Stimulated activated CD4-positive, alpha-beta T cell treated with anti-CD3 and anti-CD28 coated beads, TNF-alpha, amount 100 ng/mL, for 48 hours (primary cell): ENCODE measurements around the gene MAD2L1.

Experiments
- DNase-seq, 3 donors: peaks; one replicate each; pipeline ENCODE4 v3.0.0-alpha.2; 2020; ENCODE audit warnings: low read depth in 3 of 3

The MAD2L1 gene

DNA sequence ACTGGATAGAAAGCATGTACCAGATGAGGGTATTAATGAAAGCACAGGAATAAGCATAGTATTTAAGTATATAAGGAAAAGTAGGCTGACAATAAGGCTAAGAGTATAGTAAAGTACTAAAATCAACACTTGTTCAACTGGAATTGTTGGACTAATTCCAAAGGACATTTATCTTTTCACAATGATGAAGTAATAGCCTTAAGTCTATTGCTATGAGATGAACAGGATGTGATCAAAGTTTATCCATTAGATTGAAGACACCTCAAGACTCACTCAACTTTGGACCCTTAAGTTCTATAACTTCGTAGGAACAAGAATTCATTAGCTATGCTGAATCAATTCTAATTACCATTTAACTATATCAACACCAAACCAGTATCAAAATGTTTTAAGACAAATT lies 7.6 kb downstream of the MAD2L1 start:
- DNase-seq = no peak

GRCh38 chr4:120057416-120057815 lies 9.2 kb downstream of the MAD2L1 start:
- no peak for DNase-seq

DNA sequence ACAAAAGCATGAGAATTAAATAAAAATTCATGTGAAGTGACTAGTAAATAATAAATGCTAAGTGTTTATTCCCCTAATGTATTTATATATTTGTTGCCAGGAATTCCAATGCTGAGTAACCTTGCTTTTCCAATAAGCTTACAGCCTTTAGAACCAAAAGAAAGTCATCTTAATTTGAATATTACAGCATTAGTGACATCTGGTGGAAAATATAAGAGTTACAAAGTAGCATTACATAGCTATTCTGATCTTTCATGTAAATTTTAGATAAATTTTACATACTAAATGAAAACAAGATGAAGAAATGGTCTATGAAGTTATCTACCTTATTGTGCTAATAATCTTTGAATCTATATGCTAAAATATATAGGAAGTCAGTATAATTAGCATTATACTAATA lies 10.4 kb downstream of the MAD2L1 start:
- DNase-seq = no peak

GRCh38 chr4:120055795-120056194 lies 10.9 kb downstream of the MAD2L1 start:
- no peak for DNase-seq

- DNase-seq = no peak
Measured at GRCh38 chr4:120055162-120055561, 11.5 kb downstream of the MAD2L1 start.

DNA sequence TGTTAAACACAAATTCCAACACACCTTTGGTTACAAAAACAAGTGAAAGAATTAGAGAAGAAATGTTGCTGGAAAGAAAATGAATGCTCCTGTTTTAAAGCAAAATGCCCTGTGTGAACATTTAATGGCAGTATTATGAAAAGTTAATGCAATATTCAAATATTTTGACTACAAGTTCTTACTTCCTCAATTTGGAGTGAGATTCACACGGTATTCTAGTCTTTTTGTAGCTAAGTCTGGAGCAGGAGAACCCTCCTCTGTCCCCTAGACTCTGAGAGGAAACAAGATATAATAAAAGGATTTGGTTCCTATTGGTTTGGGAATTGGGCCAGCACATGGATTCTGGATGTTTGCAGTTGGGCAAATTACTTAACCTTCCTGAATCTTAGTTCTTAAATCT lies 12.7 kb downstream of the MAD2L1 start:
- DNase-seq = no peak

GRCh38 chr4:120052856-120053255 lies 13.8 kb downstream of the MAD2L1 start:
- DNase-seq = no peak

DNA sequence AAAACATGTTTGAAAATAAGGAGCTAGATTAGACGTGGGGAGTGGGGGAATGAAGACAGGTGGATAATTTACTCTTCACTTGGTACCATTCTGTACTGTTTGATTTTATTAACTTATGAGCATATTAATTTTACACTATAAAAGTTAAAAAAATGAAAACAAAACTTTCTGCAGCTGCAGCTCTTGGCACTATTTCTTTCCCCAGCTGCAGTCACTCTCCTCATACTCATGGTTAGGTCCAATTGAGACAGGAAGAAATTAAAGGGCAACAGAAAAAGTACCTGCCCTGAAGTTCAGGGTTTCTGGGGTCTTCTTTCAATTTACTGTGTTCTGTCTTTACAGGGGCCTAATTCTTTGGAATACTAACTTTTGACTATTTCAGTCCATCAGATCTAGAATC lies 15.4 kb downstream of the MAD2L1 start:
- no peak for DNase-seq

DNA sequence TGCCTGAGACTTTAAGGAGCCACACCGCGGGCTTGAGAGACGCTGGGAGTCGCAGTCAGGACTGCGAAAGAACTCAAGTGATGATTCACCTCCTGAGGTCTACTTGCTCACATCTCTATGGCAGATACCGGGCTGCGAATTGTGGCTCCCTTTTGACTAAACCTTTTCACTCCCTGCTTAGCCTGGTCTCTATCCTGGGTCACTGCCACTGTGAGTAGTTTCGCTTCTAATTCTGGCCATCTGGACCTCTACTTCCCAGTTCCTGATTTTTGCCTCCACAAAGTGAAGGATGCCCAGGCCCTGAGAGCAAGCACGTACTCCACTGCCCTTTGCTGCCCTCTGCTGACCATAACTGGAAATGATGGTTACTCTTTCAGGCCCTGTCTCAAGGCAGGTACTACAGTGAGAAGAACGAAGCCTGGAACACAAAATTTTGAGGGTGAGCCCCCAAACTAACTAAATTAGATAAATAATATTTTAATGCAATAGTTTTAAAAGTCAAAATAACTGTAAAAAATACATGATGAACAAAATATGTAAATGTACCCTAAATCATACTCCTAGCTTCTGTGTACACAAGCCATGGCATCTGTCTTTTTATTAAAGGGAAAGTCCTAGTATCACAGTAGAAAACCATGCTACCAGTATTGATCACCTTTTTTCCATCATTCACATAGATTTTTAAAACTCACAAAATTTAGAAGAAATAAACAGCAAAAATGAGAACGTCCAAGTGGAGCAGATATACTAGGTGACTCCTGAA lies 16.7 kb downstream of the MAD2L1 start:
- DNase-seq = peak; percentile 28 to 65 (median 64)

- no peak for DNase-seq
Measured at GRCh38 chr4:120043828-120044227, 22.8 kb downstream of the MAD2L1 start.

DNA sequence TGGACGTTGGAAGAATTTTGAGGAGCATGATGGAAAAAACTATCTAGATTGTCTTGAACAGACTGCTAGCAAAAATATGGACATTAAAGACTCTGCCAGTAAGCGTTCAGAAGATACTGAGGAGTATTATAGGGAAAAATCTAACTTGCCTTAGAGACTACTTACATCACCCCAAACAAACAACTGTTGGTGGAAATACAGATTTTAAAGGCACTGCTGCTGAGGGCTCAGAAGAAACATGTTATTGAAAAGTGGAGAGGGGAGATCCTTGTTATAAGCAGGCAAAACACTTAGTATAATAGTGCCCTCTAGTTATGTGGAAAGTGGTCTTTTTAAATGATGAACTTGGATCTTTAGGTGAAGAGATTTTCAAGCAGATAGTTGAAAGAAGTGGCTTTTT lies 29.2 kb downstream of the MAD2L1 start:
- no peak for DNase-seq

DNA sequence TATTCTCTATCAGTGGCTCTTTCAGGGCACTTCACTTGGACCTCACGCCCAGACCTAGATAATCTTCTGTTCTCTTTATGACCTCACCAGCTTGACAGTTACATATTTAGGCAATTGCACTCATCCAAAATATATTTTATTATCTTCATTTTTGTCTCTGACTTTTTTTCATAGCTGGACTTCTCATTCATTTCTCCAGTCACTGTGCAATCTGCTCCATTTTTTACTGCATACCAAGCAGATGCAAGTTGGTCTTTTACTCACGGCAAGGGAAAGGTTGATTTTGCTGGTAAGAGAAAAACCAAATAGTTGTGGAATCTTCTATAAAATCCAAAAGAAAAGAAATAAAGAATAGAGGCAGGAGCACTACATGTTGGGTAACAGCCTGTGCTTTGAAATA lies 31.7 kb downstream of the MAD2L1 start:
- no peak for DNase-seq

- DNase-seq = no peak
Measured at GRCh38 chr4:120026853-120027252, 39.8 kb downstream of the MAD2L1 start.

DNA sequence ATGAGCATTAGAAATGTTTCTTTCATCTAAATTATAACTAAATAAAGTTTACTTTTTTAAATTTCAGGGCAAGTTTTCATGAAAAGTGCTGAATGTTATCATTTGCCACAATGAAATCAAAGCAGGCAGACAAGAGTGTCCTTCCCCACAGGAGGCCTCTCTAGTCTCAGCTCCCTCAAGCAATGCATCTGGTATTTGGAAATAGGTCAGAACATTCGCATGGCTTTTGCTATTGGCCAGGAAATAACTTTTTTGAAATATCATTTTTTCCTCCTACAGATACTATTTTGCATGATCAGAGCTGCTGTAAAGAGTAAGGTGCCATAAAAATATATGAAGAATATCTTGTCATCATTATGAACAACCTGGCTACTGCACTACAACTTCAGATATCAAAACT lies 41.1 kb downstream of the MAD2L1 start:
- no peak for DNase-seq

- no peak for DNase-seq
Measured at GRCh38 chr4:120018786-120019185, 47.9 kb downstream of the MAD2L1 start.

GRCh38 chr4:120017939-120018692 lies 48.5 kb downstream of the MAD2L1 start:
- DNase-seq = no peak

GRCh38 chr4:120011725-120012124 lies 54.9 kb downstream of the MAD2L1 start:
- DNase-seq = no peak

DNA sequence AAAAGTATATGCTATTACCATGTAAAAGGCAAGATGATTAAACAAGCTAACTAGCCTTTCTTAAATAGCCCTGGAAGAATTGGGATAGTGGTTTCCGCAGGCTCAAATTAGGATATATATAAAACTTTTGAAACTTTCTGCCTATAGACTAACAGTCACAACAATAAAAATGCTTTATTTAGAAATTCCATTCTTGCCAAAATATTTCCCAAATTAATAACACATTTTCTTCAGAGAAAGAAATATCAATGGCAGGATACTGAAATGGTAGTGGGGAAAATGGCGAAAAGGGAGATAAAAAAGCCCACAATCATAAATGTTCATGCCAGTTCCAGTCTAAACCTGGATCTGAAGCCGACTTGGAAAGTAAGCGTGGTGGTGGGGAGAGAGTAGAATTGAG lies 56.0 kb downstream of the MAD2L1 start:
- DNase-seq = no peak

DNA sequence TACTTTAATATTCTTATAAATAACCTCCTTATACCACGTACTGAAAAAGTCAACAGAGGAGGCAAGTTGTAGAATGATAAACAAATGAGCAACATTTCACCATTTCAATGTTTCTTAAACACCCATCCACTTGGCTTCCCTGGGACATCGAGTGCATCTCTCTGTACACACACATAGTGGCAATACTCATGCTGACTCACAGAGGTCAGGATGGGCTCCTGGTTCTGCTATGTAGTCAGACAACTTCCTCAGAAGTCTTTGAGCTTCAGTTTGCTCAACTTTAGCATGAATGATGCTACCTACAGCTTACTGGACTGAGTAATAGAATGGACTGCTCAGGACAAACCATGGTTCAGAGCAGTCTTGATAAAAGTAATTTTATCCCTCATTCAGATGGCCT lies 56.9 kb downstream of the MAD2L1 start:
- no peak for DNase-seq

GRCh38 chr4:120008957-120009356 lies 57.7 kb downstream of the MAD2L1 start:
- no peak for DNase-seq

DNA sequence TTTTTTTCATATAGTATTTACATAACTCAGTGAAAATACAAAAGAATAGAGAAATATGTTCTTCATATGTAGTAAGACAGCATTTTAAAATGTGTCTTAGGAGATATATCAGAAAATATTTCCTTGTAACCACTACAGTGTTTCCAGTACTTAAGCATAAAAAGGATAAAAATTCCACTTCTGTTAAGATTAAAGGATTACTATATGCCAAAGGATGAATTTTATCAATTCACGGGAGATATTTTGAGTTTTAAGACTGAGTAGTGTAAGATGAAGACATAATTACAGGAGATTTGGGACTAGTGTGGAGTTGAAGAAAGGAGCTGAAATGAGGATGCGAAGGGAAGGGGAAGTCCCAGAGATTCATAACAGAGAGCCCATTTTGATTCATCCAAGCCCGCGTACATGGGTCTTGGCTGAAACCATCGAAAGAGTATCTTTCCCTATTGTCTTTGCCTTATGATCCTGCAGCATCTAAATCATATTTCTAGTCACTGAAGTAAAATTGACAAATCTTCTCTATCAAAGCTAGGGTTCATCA lies 58.7 kb downstream of the MAD2L1 start:
- no peak for DNase-seq

DNA sequence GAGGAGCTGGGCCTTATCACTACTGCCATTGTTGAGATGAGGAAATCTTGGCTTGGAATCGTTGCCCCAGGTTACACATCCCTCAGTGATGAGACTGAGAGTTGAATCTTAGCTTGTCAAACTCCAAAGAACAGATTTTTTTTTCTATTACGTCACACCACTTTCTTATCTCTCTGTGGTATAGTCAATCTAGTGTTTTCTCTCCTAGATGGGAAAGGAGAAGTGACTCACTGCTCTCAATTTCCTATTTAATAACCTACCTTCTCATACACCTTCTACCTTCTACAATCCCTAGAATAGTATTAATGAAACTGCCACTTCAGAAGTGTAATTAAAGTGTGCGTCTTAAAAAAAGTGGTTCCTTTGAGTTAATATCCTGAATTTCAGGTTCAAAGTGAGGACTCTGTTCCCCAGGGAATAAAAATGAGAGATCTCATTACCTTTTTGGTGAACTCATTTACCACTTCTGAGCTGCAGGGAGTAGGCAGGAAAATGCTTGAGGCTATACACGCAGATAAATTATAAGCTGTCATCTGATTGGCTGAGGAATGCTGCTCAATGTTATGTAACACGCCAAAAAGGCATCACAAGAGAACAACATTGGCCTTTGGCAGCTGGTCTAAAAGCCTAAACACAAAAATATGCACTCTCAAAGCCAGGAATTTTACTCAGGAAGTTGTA lies 59.3 kb downstream of the MAD2L1 start:
- DNase-seq = no peak
